ENCODE data around the gene ZSCAN32.

The ZSCAN32 gene

DNA sequence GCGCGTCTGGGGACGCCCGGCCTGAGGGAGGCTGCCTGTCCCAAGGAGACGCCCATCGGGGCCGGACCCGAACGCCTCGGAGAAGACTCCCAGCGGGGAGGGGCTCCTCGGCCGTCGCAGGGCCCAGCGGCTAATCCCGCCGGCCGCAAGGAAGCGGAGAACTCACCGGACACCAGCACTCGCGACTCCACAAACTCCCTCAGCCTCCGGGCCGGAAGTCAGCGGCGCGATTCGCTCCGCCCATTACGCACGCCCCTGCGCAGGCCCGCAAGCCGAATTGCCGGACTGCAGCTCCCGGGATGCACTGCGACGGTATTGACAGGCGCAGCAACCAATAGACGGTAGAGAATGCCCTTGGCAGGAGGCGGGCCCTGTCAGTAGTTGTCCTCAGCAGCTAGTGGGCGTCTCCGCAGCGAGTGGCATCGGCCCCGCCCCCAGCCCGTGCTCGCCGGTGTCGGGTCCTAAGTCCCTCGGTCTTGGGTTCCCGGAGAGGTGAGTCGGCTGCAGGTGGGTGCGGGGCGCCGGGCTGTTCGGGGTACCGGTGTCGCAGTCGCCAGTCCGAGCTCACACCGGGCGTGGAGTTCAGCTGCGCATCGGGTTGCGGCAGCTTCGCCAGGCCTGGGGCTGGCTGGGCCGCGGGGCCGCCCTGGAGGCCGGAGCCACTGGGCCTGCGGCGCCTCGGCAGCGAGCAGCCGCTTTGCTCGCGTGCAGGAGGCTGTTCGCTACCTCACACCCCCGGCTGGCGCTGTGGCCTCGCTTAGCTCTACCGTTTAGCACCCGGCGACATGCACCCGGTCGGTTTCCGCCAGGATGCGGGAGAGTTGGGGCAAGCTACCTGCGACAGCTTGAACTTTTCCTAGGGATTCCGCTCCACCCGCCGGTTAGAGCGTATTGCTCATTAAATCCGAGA, at the start of gene ZSCAN32, which contains the start of gene ZNF174:
Gene ZSCAN32, minus strand, starts transcription at position 226 of the 910 bp plus-strand sequence. CDS start 3,447 bp downstream, outside the sequence.
Gene ZNF174, plus strand, starts transcription at position 437 of the 910 bp plus-strand sequence. CDS start 790 bp downstream, outside the sequence.
- peak; percentile 93 to 98 for DNase-seq (ENCODE audit: low read depth in 2 of 2)

- no peak for DNase-seq (ENCODE audit: low read depth in 2 of 2)
Measured at GRCh38 chr16:3444032-3444388, 43.2 kb upstream of the ZSCAN32 start.

GRCh38 chr16:3443108-3444031, 42.6 kb upstream of the ZSCAN32 start, which contains the start of the genes NAA60 and ZNF597:
Gene NAA60, plus strand, starts transcription at chr16:3443680. Its CDS starts 32,548 bp downstream, at chr16:3476228.
Gene ZNF597, minus strand, starts transcription at chr16:3443504. Its CDS starts 351 bp downstream, at chr16:3443153.
- peak; percentile 54 to 58 for DNase-seq (ENCODE audit: low read depth in 2 of 2)

- no peak for DNase-seq (ENCODE audit: low read depth in 2 of 2)
Measured at GRCh38 chr16:3439637-3440036, 38.8 kb upstream of the ZSCAN32 start.

GRCh38 chr16:3434373-3434772, 33.6 kb upstream of the ZSCAN32 start:
- DNase-seq (ENCODE audit: low read depth in 2 of 2): no peak

- DNase-seq (ENCODE audit: low read depth in 2 of 2): peak in 1 of 2 donors; percentile 55
Measured at GRCh38 chr16:3431779-3432219, 31.0 kb upstream of the ZSCAN32 start.

DNA sequence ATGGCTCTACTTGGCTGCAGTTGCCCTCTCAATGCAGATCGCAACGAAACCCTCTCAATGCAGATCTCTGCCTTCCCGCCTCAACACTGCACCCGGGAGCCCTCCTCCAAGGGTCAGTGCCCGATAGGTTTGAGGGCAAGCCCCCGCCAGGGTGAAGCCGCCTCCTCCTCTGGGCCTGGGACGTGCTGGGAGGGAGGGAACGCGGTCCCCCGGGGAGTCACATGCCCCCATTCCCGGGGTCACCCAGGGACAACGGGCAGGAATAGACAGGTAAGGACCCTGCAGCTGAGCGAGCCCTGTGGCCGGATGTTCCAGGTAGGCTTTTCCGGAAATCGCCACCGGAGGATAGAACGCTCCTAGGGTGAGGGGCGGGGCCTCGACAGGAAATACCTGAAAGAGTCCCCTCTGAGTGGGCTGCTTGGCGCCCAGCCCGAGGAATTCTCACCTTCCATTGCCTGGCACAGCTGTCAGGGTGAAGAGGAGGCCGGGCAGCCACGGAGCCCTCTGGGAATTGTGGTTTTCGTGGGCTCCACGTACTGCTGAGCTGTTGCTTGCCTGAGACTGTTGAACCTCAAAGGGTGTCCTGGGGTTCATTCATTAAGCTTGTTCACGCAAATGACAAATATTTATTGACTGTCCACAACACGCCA, 13.1 kb upstream of the ZSCAN32 start:
- no peak for DNase-seq (ENCODE audit: low read depth in 2 of 2)

GRCh38 chr16:3408561-3409197, 7.9 kb upstream of the ZSCAN32 start:
- DNase-seq (ENCODE audit: low read depth in 2 of 2): no peak

DNA sequence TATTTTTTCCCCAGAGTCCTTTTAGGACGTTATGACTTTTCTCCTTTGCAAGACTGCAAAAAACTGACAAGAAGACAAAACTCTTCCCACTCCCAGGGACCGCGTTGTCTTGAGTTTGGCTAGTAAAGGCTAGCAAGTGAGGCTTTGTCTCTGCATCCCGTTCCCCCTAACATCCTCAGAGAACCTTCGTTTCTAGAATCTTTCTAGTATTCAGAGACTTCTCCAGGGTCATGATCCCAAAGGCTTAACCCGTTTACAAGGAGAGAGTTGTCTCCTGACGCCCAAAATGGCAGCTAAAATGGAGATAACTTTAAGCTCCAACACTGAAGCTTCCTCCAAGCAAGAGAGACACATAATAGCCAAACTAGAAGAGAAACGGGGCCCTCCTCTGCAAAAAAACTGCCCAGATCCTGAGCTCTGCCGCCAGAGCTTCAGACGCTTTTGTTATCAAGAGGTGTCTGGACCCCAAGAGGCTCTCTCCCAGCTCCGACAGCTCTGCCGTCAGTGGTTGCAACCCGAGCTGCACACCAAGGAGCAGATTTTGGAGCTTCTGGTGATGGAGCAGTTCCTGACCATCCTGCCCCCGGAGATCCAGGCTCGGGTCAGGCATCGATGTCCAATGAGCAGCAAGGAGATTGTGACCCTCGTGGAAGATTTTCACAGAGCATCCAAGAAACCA, 1.1 kb upstream of the ZSCAN32 start:
- DNase-seq (ENCODE audit: low read depth in 2 of 2): no peak

DNA sequence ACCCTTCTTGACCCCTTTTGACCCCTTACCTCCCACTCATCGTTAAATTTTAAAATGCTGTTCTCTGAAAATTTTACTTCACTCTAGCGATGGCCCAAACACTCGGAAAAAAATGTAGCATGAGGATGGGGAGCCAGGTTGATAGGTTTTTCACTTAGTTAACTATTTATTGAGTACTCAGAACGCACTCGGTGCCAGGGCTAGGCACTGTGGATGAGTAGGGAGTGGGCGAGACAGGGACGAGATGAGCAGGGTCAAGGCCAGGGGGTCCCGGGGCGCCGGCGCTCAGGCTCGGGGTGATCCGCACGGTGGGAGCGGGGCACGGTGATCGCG, 392 bp downstream of the ZSCAN32 start:
- DNase-seq (ENCODE audit: low read depth in 2 of 2): no peak

DNA sequence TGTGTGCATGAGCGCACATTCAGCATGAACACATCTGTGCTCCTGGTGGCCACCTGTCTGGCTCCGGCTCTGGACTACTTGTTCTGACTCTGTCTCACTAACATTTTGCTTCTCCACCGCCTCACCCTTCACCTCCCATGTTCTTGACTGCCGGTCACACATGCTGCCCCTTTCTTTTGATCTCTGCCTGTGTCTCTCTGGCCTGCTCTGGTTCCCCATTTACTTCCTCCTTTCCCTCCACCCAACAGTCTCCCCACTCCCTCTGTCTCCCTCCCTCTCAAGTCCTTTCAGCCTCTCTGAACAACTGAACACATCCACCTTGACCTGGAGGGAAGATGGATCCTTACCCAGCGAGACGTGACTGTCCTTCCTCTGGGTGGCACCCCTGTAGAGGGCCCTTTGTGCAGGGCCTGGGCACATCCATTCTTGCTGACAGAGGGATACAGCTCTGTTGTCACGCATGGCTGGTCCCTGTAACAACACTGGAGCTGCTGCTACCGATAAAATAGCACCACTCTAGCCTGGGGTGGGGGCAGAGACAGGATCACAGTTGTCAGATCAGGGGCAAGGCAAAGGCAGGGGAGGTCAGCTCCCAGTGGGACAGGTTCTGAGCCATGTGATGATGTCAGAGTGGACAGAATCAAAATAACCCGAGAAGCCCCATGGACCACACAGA, 11.0 kb downstream of the ZSCAN32 start:
- DNase-seq (ENCODE audit: low read depth in 2 of 2): no peak

GRCh38 chr16:3388325-3388724, 12.5 kb downstream of the ZSCAN32 start:
- DNase-seq (ENCODE audit: low read depth in 2 of 2): no peak

DNA sequence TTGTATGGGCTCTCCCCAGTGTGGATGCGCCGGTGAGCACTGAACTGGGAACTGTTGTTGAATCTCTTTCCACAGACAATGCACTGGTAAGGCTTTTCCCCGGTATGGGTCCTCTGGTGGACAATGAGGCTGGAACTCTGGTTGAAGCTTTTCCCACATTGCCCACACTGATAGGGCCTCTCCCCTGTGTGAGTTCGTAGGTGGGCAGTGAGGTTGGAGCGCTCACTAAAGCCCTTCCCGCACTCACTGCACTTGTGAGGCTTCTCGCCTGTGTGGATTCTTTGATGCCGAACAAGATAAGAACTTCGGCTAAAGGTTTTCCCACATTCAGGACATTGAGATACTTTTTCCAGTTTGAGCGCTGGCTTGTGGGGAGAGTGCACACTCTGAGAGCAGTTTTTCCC, 17.8 kb downstream of the ZSCAN32 start:
- DNase-seq (ENCODE audit: low read depth in 2 of 2): no peak

- DNase-seq (ENCODE audit: low read depth in 2 of 2): no peak
Measured at GRCh38 chr16:3377917-3378316, 22.9 kb downstream of the ZSCAN32 start.

DNA sequence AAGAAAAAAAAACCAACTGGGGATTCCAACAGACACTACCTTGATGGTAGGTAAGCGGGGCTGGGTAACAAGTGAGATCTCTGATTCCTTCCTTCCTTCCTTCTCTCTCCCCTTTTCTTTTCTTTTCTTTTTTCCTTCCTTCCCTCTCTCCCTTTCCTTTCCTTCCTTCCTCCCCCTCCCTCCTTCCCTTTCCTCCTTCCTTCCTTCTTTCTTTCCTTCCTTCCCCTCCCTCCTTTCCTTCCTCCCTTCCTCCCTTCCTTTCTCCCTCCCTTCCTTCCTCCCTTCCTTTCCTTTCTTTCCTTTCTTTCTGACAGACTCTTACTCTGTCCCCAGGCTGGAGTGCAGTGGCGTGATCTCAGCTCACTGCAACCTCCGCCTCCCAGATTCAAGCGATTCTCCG, 25.1 kb downstream of the ZSCAN32 start:
- no peak for DNase-seq (ENCODE audit: low read depth in 2 of 2)

DNA sequence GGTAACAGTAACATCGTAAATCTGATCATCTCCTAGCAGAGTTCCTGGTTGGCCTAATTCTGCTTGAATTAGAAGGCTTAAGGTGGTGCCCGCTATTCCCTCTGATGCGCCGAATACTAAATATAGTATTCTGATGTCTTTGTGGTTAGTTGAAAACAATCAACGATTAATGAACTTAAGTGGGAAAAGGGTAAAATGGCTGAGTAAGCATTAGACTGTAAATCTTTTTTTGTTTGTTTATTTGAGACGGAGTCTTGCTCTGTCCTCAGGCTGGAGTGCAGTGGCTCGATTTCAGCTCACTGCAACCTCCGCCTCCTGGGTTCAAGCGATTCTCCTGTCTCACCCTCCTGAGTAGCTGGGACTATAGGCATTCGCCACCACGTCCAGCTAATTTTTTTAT, 31.7 kb downstream of the ZSCAN32 start:
- no peak for DNase-seq (ENCODE audit: low read depth in 2 of 2)

DNA sequence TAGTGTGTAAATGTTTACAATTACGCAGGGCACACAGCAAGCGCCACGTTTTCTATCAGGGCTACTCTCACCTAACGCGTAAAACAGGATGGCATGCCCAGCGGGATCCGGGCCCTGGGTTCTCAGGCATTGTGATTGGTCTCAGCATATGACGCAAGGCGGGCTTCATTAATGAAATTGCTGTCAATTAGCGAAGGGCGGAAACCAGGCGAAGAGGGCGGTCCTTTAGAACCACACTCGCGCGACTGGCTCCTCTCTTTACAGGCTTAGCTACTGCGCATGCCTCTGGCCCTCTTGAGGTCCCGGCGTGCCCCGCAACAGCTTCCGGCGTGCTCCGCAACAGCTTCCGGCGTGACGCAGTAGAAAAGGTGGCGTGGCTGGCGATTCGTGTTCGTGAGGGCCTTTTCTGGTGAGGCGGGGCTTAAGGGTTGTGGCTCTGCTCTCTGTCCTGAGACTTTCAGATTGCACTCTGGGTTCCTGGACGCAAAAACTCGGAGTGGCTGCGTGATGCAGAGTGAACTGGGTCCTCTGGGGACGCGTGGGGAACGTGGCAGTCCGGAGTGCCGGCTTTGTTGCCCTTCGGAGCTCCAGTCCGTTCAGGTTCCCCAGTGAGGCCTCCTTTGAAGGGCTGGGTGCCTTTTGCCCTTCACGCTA, 35.9 kb downstream of the ZSCAN32 start:
- peak; percentile 66 to 72 for DNase-seq (ENCODE audit: low read depth in 2 of 2)

- DNase-seq (ENCODE audit: low read depth in 2 of 2): no peak
Measured at GRCh38 chr16:3363793-3364192, 37.0 kb downstream of the ZSCAN32 start.

- DNase-seq (ENCODE audit: low read depth in 2 of 2): no peak
Measured at GRCh38 chr16:3362931-3363330, 37.9 kb downstream of the ZSCAN32 start.

All from stimulated activated CD4-positive, alpha-beta T cell treated with anti-CD3 and anti-CD28 coated beads, Interleukin-1b, Interleukin-23, amount 100 ng/mL, for 4 hours (primary cell).